Mononuclear cell (primary cell): Measurements from ENCODE around the gene KCP. TPM values are rescaled to one million over a fixed set of nuclear protein-coding genes. Genes with fewer than 3 reads are reported as not detected.

Experiments used
- H3K27me3 ChIP-seq: 2 replicates; pipeline ENCODE4 v1.6.0; 2011; ENCODE audit warnings: low read length, control low read depth; ENCODE audit not compliant: insufficient read depth
- H3K4me1 ChIP-seq: 2 replicates; pipeline ENCODE4 v1.5.1; 2011; ENCODE audit warnings: mild to moderate bottlenecking, low read length, control low read depth; ENCODE audit not compliant: insufficient read depth
- H3K4me3 ChIP-seq: 2 replicates; pipeline ENCODE4 v1.5.1; 2011; ENCODE audit warnings: mild to moderate bottlenecking, low read length, moderate library complexity
- H3K9me3 ChIP-seq: 2 replicates; pipeline ENCODE4 v1.5.1; 2011; ENCODE audit warnings: low read depth, mild to moderate bottlenecking, control low read depth, low read length
- total RNA-seq: library from RNA; depleted of rRNA; stranded (reverse); fragments of >200 nt; gene quantifications from one replicate; pipeline ENCODE4 v1.2.3, GENCODE V29; 2012

The KCP gene
- total RNA-seq, 1 donor, result 0.10 TPM

DNA sequence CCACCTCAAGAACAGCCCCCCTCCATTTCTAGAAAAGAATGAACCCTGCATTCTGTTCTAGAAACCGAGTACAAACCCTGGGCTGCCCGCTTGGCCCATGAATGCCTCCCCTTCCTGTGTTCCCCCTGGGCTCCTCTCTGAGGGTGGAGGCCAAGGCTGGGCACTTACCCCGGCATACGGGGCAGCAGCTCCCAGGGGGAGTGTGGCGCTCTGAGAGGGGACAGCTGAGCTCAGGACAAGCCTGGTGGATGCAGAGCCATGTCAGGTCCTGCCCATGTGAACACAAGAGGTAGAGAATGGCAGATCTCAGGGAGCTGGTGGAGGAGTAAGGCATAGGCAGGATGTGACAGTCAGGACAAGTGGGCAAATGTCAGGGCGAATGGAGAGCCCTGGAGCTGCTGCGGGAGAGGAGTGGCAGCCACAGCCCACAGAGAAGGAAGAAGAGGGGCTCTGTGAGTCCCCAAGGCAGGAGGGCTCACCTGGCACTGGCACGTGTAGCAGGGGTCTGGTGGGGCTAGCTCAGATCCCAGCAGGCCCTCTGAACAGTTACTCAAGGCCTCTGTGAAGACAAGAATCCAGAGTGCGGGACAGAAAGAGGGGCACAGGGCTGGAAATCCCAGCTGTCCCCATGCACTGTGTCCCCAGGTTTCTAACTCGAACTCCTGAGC lies 28.9 kb downstream of the KCP start:
- no peaks in the 10 kb centered on the region for H3K4me1 ChIP-seq
- H3K27me3 ChIP-seq, result no peaks in the 10 kb centered on the region
- H3K4me3 ChIP-seq, result no peak overlapping the region
- H3K9me3 ChIP-seq, result no peaks in the 10 kb centered on the region

DNA sequence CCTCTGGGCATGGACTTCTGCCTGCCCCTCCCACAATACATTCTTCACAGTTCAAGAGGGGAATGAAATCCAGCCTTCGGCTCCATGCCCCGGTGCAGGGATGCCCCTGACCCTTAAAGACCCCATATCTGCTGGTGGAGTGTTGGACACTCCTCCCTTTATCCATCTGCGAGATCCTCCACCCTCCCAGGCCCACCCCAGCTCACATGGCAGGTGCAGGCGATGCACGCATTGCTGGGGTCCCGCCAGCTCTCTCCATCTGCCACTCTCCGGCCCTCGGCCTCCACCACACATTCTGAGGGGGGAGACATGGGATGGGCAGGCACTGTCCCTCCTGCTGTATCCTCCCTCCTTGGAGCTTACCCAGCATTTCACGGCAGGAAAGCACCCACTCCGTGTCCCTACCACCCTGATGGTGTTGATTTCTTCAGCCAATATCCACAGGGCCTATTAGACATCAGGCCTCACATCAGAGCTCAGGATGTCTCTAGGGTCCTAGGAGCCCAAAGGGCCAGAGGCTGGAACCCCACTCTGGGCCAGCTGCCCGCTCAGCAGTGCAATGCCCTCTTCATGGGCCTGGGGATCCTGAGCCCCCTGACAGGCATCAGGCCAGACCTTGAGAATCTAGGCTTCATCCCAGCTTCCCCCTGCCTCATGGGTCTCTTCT lies 29.6 kb downstream of the KCP start:
- Histone ChIP-seq H3K4me3 (no peak overlapping the region), H3K27me3 (no peaks in the 10 kb centered on the region), H3K4me1 (no peaks in the 10 kb centered on the region), H3K9me3 (no peaks in the 10 kb centered on the region)

DNA sequence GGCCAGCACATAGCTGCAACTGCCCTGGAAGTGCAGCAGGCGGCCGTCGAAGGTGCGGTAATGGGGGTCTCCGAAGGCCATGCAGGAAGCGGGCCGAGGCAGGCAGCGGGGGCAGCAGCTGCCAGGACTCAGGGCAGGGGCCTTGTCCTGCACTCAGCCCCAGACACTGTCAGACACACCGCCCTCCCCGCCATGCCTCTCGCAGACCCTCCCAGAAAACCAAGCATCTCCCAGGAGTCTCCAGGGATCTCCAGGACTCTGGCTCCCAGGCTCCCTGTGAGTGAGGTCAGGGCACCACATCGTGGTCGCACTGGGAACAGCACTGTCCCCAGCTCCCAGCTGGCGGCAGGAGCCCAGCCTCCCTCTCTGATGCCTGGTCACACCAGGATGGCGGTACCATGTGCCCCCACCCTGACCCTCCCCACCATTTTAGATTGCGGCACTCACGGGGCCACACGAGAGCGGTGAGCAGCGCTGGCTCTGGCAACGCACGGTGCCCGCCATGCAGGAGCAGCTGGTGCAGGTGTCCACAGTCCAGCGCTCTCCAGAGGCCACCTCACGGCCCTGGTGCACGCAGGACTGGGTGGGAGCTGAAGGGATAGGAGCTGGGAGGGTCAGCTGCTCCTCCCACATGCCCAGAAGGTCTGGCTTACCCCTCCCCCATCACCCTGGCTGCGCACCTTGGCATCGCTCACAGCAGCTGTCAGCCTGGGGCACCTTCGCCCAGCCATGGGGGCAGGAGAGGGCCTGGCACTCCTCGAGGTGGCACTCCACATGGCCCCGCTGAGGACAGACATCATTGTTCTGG lies 30.4 kb downstream of the KCP start:
- no peaks in the 10 kb centered on the region for H3K9me3 ChIP-seq
- H3K4me3 ChIP-seq, result no peak overlapping the region
- no peaks in the 10 kb centered on the region for H3K27me3 ChIP-seq
- no peaks in the 10 kb centered on the region for H3K4me1 ChIP-seq

DNA sequence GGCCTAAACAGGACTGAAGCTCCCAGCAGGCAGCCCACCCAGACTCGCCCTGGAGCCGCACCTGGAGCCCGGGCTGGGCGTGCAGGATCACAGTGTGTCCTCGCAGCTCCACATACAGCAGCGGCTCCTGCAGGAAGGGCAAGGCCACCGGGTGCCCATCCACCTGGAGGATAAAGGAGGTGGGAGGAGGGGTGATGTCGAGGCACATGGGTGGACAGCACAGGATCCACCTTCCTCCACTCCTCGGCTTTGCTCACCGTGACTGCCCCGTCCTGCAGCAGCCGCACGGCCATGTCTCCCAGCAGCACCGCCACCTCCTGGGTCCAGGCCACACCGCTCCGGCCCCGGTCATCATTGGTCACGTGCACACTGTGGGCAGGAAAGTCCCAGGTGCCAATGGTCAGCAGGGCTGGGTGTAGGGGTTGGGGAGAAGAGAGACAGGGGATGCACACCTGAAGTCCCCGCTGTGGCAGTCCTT lies 31.0 kb downstream of the KCP start:
- no peaks in the 10 kb centered on the region for H3K4me1 ChIP-seq
- H3K4me3 ChIP-seq, result no peak overlapping the region
- H3K9me3 ChIP-seq, result no peaks in the 10 kb centered on the region
- no peaks in the 10 kb centered on the region for H3K27me3 ChIP-seq

DNA sequence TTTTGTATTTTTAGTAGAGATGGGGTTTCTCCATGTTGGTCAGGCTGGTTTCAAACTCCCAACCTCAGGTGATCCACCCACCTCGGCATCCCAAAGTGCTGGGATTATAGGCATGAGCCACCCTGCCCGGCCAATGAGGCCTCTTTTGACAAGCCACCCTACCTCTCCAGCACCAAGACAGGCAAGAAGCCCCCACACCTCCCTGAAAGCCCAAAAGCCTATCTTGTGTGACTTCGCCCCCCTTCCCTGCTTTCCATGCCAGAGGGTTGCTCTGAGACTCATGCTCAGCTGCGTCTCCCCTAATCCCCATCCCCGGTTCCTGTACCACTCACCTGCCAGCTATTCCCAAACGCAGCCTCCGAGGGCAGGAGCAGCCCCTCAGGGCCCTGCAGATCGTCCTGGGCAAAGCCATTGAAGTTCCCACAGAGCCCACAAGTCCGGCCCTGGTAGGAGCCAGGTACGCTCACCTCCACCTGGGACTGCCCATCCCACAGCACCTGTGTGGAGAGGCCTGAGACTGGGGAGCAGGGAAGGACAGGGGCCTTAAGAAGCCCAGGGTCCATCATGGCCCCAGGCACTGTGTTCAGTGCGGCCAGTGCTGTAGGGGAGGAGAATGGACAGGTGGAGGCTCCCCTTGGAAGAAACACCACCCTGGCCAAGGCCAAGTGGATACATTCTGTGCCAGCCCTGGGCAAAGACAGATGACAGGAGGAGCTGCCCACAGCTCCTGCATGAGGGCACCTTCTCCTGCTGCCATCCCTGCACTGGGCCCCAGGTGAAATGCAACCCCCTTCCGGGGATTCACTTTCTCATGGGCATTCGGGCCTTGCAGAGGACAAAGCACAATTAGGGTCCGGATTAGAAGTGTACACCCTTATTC lies 32.0 kb downstream of the KCP start:
- Histone ChIP-seq H3K4me1 (no peaks in the 10 kb centered on the region), H3K9me3 (no peaks in the 10 kb centered on the region), H3K4me3 (no peak overlapping the region), H3K27me3 (no peaks in the 10 kb centered on the region)

DNA sequence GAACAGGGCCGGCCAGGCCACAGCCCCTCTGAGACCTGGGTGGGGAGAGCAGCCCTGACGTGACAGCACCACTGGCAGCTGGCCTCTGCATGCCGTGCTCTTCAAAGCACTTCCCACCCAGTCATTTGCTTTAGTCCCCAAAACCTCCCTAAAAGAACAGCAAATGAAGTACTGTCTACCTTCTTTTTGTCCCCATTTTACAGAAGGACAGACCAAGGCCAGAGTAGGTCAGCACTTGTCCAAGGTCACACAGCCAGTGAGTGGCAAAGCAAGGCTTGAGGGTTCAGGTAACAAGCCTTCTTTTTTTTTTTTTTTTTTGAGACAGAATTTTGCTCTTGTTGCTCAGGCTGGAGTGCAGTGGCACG lies 32.8 kb downstream of the KCP start:
- Histone ChIP-seq H3K4me1 (no peaks in the 10 kb centered on the region), H3K9me3 (no peaks in the 10 kb centered on the region), H3K4me3 (no peak overlapping the region), H3K27me3 (no peaks in the 10 kb centered on the region)

DNA sequence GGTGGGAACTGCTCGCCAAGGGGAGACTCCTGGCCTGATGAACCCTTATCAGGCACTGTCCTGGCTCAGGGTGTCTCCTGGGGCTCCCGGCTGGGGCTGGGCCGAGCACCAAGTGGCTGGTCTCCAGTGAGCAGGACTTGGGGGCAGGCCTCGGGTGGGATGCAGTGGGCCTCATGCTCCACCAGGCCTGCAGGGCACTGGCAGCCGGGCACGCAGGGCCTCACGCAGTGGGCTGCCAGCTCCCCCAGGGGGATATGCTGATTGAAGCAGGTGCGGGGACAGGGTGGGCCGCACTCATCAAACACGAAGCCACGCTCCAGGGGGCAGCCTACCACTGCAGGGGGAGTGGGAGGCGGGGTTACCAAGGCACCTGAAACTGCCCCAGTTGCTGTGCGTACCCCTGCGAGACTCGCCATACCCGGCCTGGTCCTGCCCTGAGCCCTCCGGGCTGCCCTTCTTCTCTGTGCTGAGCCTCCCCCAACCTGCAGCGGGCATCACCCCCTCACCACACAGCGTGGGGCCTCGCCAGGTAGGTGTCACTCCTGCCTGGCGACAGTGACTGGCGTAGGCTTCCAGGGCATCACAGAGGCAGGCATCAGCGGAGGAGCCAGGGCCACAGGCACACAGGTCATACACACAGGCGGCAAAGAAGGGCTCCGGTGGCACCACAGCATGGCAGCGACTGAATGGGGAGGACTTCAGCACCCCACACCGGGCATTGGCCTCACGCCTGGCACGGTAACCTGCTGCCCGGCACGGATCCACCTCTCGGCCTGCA lies 33.3 kb downstream of the KCP start:
- Histone ChIP-seq H3K4me3 (no peak overlapping the region), H3K9me3 (no peaks in the 10 kb centered on the region), H3K27me3 (no peaks in the 10 kb centered on the region), H3K4me1 (no peaks in the 10 kb centered on the region)

DNA sequence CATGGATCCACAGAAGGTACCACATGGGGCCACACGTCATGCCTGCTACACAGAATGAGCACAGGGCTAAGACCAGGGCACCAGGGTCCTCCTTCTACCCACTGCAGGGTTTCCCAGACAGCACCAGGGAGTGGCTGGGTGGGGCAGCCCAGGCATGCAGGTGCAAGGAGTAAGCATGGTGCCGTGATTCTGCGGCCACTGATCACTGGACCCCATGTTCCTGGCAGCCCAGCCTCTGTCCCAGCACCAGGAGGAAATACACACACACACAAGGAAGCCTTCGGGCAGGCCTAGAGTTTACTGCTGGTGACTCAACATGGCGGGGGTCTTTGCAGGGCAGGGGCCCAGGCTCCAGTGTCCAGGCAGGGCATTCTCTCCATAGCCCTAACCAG lies 33.9 kb downstream of the KCP start:
- Histone ChIP-seq H3K9me3 (no peaks in the 10 kb centered on the region), H3K4me3 (no peak overlapping the region), H3K4me1 (no peaks in the 10 kb centered on the region), H3K27me3 (no peaks in the 10 kb centered on the region)

DNA sequence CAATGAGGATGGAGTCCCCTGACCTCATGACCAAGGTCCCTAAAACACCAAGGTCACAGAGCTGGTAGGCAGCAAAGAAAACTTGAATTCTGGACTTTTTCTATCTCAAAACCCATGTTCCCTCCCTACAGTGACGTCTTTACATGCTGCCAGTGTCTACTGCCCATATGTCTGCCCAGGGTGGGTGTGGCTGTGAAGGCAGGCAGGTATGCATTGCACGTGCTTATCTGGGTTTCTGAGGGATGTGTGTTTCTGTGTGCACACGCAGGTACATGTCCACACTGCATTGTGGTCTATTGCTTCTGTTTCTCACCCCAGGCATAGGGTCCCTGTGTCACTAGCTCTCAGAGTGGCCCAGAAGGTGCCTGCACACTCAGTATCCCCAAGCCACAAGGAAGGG lies 34.4 kb downstream of the KCP start:
- no peaks in the 10 kb centered on the region for H3K9me3 ChIP-seq
- no peaks in the 10 kb centered on the region for H3K4me1 ChIP-seq
- H3K27me3 ChIP-seq, result no peaks in the 10 kb centered on the region

DNA sequence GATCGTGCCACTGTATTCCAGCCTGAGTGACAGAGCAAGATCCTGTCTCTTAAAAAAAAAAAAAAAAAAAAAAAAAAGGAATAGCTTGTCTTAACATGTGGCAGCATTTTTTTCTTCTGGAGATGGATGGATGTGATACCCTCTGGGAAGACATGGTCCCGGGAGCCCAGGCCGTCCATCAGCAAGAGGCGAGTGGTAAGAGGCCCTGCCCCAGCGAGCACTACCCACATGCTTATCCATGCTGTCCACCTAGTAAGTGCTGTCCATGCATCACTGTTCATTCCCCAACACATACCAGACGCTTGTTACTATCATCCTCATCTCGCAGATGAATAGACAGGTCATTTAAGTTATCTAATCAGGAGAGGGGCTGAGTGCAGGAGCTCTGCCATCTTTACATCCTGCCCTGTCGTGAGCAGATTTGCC lies 35.0 kb downstream of the KCP start:
- no peaks in the 10 kb centered on the region for H3K27me3 ChIP-seq
- no peaks in the 10 kb centered on the region for H3K9me3 ChIP-seq
- H3K4me3 ChIP-seq, result no peak overlapping the region
- no peaks in the 10 kb centered on the region for H3K4me1 ChIP-seq

More for the DNA sequence above, 34.4 kb downstream of the KCP start:
- no peak overlapping the region for H3K4me3 ChIP-seq

DNA sequence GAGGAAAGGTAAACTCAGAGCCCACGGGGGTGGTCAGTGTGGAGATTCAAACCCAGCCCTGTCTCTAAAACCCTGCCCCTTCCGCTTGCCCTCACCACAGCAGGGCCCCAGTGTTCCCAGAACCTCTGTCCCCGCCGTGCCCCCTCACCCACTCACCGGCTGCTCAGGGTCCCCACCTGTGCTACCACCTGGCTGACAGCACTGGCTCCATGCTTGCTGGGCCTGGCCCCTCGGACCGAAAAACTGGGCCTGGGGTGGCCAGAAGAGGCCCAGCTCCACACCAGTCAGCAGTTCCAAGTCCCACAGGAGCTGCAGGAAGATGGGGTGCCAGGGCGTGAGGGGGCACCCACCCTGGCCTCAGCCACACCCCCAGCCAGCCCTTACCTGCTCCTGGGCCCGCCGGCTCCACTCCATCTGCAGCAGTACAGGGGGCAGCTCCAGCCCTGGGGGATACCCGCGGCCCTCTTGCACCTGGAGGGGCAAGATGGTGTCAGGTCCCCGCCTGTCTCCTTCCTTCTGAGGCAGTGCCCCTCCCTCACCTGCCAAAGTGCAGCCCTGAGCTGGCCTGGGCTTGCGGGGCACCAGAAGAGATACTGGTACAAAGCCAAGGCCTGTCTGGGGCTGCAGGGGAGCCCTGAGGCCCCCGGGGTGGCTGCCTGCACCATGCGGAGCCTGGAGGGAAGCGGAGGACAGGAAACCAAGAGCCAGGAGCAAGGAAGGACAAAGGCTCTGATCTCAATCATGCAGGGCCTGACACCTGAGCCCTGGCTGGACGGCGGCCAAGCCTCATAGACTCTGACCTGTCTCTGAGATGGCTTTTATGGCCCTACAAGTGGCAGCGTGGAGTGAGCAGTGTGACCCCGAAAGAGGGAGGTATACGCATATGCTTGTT lies 36.1 kb downstream of the KCP start:
- H3K4me3 ChIP-seq, result no peak overlapping the region
- no peaks in the 10 kb centered on the region for H3K27me3 ChIP-seq
- H3K9me3 ChIP-seq, result no peaks in the 10 kb centered on the region
- peaks cover 8% of the 10 kb centered on the region for H3K4me1 ChIP-seq

DNA sequence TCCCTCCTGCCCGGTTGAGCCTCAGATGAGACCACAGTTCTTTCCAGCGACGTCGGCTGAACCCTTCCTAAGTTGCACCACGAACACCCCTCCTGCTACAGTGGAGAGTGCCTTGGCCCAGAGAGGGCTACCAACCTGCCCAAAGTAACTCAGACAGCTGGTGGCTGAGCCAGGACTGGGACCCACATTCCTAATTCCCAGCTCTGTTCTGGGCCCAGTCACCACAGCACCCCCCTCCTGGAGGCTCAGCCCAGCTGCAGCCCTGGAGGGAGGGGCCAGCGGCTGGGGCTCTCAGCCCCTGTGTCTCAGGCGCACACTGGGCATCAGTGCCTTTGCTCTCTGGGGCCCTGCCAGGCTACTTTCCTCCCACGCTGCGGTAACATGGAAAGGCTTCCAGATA lies 37.3 kb downstream of the KCP start:
- Histone ChIP-seq H3K27me3 (no peaks in the 10 kb centered on the region), H3K4me3 (no peak overlapping the region), H3K9me3 (no peaks in the 10 kb centered on the region), H3K4me1 (peaks cover 17% of the 10 kb centered on the region)

DNA sequence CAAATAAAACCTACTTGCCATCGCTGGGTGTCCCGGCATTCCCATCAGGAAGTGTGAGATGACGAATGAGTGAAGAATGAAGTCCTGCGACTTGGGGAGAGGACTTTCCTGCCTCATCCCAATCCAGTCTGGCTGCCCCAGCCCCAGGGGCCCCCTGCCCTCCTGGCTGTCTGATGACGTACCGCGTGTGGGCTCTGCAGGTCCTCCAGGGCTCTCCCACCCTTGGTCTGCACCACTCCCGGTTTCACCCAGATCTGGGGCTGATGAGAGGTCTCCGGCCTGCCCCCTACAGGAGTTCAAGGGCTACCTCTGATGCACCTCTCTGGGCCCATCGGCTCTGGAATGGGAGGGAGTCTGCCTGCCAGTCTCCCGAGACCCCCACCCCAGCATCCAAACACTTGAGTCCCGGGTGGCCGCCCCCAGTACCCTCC lies 38.1 kb downstream of the KCP start:
- H3K4me1 ChIP-seq, result peaks cover 17% of the 10 kb centered on the region
- no peaks in the 10 kb centered on the region for H3K27me3 ChIP-seq

More for the DNA sequence above, 38.1 kb downstream of the KCP start:
- H3K4me3 ChIP-seq, result no peak overlapping the region
- no peaks in the 10 kb centered on the region for H3K9me3 ChIP-seq
